Nephron progenitor cell (in vitro differentiated cells): ENCODE results near the gene NFATC1.

Experiments used
- DNase-seq: peaks from one replicate; pipeline ENCODE4 v3.0.0; 2021
- H3K27ac Mint-ChIP-seq: 2 replicates; pipeline ENCODE4 v1.8.0; 2021; ENCODE audit warnings: mild to moderate bottlenecking, moderate library complexity, mixed read lengths
- H3K27me3 Mint-ChIP-seq: 2 replicates; pipeline ENCODE4 v1.8.0; 2021; ENCODE audit warnings: mild to moderate bottlenecking, low read depth, mixed read lengths; ENCODE audit not compliant: poor library complexity
- H3K36me3 Mint-ChIP-seq: 2 replicates; pipeline ENCODE4 v1.8.0; 2021; ENCODE audit warnings: low read depth, mixed read lengths
- H3K4me1 Mint-ChIP-seq: 2 replicates; pipeline ENCODE4 v1.8.0; 2021; ENCODE audit warnings: mixed read lengths
- H3K4me3 Mint-ChIP-seq: 2 replicates; pipeline ENCODE4 v1.8.0; 2021; ENCODE audit warnings: mild to moderate bottlenecking, moderate library complexity, mixed read lengths
- H3K9me3 Mint-ChIP-seq: 2 replicates; pipeline ENCODE4 v1.8.0; 2021; ENCODE audit warnings: mild to moderate bottlenecking, moderate library complexity, mixed read lengths
- CTCF ChIP-seq: fragments of 200-600 bp; sonication (generic); IDR thresholded peaks from 2 replicates; pipeline ENCODE4 v1.5.0; 2021; ENCODE audit warnings: antibody characterized with exemption

The NFATC1 gene

GRCh38 chr18:79566771-79567431 is 171.2 kb downstream of the NFATC1 start:
- peaks cover 2% of the 10 kb centered on the region for H3K27me3 Mint-ChIP-seq
- no peak for TF ChIP-seq CTCF
- H3K27ac Mint-ChIP-seq, result peak overlapping the region; percentile 100
- H3K4me3 Mint-ChIP-seq, result peak overlapping the region; percentile 40
- peaks cover 20% of the 10 kb centered on the region for H3K9me3 Mint-ChIP-seq
- no peak for DNase-seq
- no peaks in the 10 kb centered on the region for H3K36me3 Mint-ChIP-seq
- H3K4me1 Mint-ChIP-seq, result peaks cover 66% of the 10 kb centered on the region

- peaks cover 27% of the 10 kb centered on the region for H3K9me3 Mint-ChIP-seq
- H3K27me3 Mint-ChIP-seq, result peaks cover 2% of the 10 kb centered on the region
- peaks cover 66% of the 10 kb centered on the region for H3K4me1 Mint-ChIP-seq
- peak overlapping the region; percentile 100 for H3K27ac Mint-ChIP-seq
- DNase-seq, result peak; percentile 78
- peak overlapping the region; percentile 52 for H3K4me3 Mint-ChIP-seq
- no peak for TF ChIP-seq CTCF
- peaks cover 6% of the 10 kb centered on the region for H3K36me3 Mint-ChIP-seq
These were observed 171.9 kb downstream of the NFATC1 start for GRCh38 chr18:79567481-79568147.

- TF ChIP-seq CTCF, result no peak
- peaks cover 62% of the 10 kb centered on the region for H3K4me1 Mint-ChIP-seq
- peaks cover 6% of the 10 kb centered on the region for H3K36me3 Mint-ChIP-seq
- H3K4me3 Mint-ChIP-seq, result no peak overlapping the region
- no peak for DNase-seq
- H3K27me3 Mint-ChIP-seq, result peaks cover 2% of the 10 kb centered on the region
- H3K9me3 Mint-ChIP-seq, result peaks cover 38% of the 10 kb centered on the region
- H3K27ac Mint-ChIP-seq, result peak overlapping the region; percentile 100
These were observed 172.9 kb downstream of the NFATC1 start for GRCh38 chr18:79568543-79569205.

- peaks cover 60% of the 10 kb centered on the region for H3K4me1 Mint-ChIP-seq
- peaks cover 6% of the 10 kb centered on the region for H3K36me3 Mint-ChIP-seq
- H3K27me3 Mint-ChIP-seq, result peaks cover 2% of the 10 kb centered on the region
- DNase-seq, result no peak
- H3K27ac Mint-ChIP-seq, result peak overlapping the region; percentile 63
- no peak for TF ChIP-seq CTCF
- peaks cover 35% of the 10 kb centered on the region for H3K9me3 Mint-ChIP-seq
- H3K4me3 Mint-ChIP-seq, result peak overlapping the region; percentile 1
These were observed 174.0 kb downstream of the NFATC1 start for GRCh38 chr18:79569720-79570119.

GRCh38 chr18:79570266-79571201 is 174.8 kb downstream of the NFATC1 start:
- TF ChIP-seq CTCF, result no peak
- Mint-ChIP-seq H3K9me3 (peaks cover 35% of the 10 kb centered on the region), H3K27me3 (peaks cover 2% of the 10 kb centered on the region), H3K4me3 (no peak overlapping the region), H3K36me3 (peaks cover 6% of the 10 kb centered on the region), H3K27ac (peak overlapping the region; percentile 50), H3K4me1 (peaks cover 56% of the 10 kb centered on the region)
- DNase-seq, result no peak
